HEK293T (cell line): Measurements from ENCODE around the gene AR.

Source experiments
- FOXA1 ChIP-seq: fragments of 450-650 bp; IDR thresholded peaks from 2 replicates; pipeline ENCODE4 v1.6.1; 2016; ENCODE audit warnings: mild to moderate bottlenecking
- FOXK2 ChIP-seq: fragments of 450-650 bp; IDR thresholded peaks from 2 replicates; pipeline ENCODE4 v1.6.1; 2016; ENCODE audit warnings: mild to moderate bottlenecking
- FOXM1 ChIP-seq: fragments of 450-650 bp; IDR thresholded peaks from 2 replicates; pipeline ENCODE4 v1.6.1; 2017; ENCODE audit warnings: mild to moderate bottlenecking, borderline replicate concordance
- L3MBTL2 ChIP-seq: fragments of 450-650 bp; conservative IDR thresholded peaks from 2 replicates; pipeline ENCODE4 v1.6.1; 2016; ENCODE audit warnings: mild to moderate bottlenecking
- SP1 ChIP-seq: fragments of 450-650 bp; IDR thresholded peaks from 2 replicates; pipeline ENCODE4 v1.6.1; 2017
- TF ChIP-seq, protein P1 (sequence below): fragments of 450-650 bp; IDR thresholded peaks from 2 replicates; pipeline ENCODE4 v1.6.1; 2016

DNA sequence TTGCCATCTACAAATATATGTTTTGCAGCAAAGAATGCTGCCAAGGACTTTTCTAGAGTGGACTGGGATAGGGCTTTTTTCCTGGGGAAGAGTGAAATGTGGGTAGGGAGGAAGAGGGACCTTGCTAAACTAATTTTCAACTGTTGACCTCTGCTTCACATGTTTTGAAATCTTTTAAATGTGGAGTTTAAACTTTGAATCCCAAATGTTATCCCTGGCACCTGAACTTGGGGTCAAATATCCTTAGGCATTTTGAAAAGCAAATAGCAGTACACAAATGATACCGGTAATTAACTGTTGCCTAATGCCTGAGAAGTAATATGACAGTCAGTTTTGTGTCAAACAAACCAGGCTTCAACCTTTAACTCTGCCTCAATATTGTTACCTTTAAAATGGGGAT, 7.3 kb upstream of the AR start:
- TF ChIP-seq FOXA1, result no peak
- no peak for TF ChIP-seq FOXK2
- TF ChIP-seq SP1, result no peak
- no peak for TF ChIP-seq FOXM1
- TF ChIP-seq, protein P1, sequence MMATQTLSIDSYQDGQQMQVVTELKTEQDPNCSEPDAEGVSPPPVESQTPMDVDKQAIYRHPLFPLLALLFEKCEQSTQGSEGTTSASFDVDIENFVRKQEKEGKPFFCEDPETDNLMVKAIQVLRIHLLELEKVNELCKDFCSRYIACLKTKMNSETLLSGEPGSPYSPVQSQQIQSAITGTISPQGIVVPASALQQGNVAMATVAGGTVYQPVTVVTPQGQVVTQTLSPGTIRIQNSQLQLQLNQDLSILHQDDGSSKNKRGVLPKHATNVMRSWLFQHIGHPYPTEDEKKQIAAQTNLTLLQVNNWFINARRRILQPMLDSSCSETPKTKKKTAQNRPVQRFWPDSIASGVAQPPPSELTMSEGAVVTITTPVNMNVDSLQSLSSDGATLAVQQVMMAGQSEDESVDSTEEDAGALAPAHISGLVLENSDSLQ, result no peak
- no peak for TF ChIP-seq L3MBTL2
